Measurements from ENCODE around the gene PARP16.

PARP16 gene

GRCh38 chr15:65311760-65312159 is 25.1 kb upstream of the PARP16 start:
- DNase-seq (ENCODE audit: low spot score) = no peak

GRCh38 chr15:65310431-65311137 is 23.9 kb upstream of the PARP16 start:
- no peak for DNase-seq (ENCODE audit: low spot score)

GRCh38 chr15:65309882-65310418 is 23.3 kb upstream of the PARP16 start:
- no peak for DNase-seq (ENCODE audit: low spot score)

GRCh38 chr15:65307978-65308377 is 21.3 kb upstream of the PARP16 start:
- DNase-seq (ENCODE audit: low spot score) = no peak

GRCh38 chr15:65306551-65306950 is 19.9 kb upstream of the PARP16 start:
- DNase-seq (ENCODE audit: low spot score) = no peak

- no peak for DNase-seq (ENCODE audit: low spot score)
These were observed 19.1 kb upstream of the PARP16 start for GRCh38 chr15:65305776-65306175.

GRCh38 chr15:65305150-65305758 is 18.6 kb upstream of the PARP16 start:
- no peak for DNase-seq (ENCODE audit: low spot score)

- DNase-seq (ENCODE audit: low spot score) = peak; percentile 93
These were observed 17.9 kb upstream of the PARP16 start, which contains the start of gene RNU5B-1 for GRCh38 chr15:65304381-65305149. Gene RNU5B-1 (plus strand): TSS chr15:65304677.

- peak; percentile 77 for DNase-seq (ENCODE audit: low spot score)
These were observed 17.2 kb upstream of the PARP16 start for GRCh38 chr15:65303687-65304380.

- no peak for DNase-seq (ENCODE audit: low spot score)
These were observed 15.4 kb upstream of the PARP16 start for GRCh38 chr15:65302061-65302460.

GRCh38 chr15:65300924-65301441 is 14.3 kb upstream of the PARP16 start:
- DNase-seq (ENCODE audit: low spot score) = no peak

- no peak for DNase-seq (ENCODE audit: low spot score)
These were observed 12.0 kb upstream of the PARP16 start for GRCh38 chr15:65298731-65299130.

GRCh38 chr15:65292938-65293518 is 6.3 kb upstream of the PARP16 start:
- no peak for DNase-seq (ENCODE audit: low spot score)

GRCh38 chr15:65290228-65290627 is 3.5 kb upstream of the PARP16 start:
- DNase-seq (ENCODE audit: low spot score) = no peak

- DNase-seq (ENCODE audit: low spot score) = no peak
These were observed 2.7 kb upstream of the PARP16 start for GRCh38 chr15:65289261-65289854.

GRCh38 chr15:65287520-65287855 is 805 bp upstream of the PARP16 start:
- no peak for DNase-seq (ENCODE audit: low spot score)

- DNase-seq (ENCODE audit: low spot score) = peak; percentile 45
These were observed 497 bp downstream of the PARP16 start for GRCh38 chr15:65286069-65286703.

GRCh38 chr15:65285291-65286068 is 1.2 kb downstream of the PARP16 start:
- DNase-seq (ENCODE audit: low spot score) = no peak

- no peak for DNase-seq (ENCODE audit: low spot score)
These were observed 8.2 kb downstream of the PARP16 start for GRCh38 chr15:65278480-65278879.

GRCh38 chr15:65277015-65277414 is 9.7 kb downstream of the PARP16 start:
- no peak for DNase-seq (ENCODE audit: low spot score)

Measured in globus pallidus (tissue), 1 donor.